K562 (cell line): ENCODE data around the gene TAAR1. TPM values are rescaled to one million over a fixed set of nuclear protein-coding genes. Genes with fewer than 3 reads are reported as not detected.
"Not testable (repeated sequence)": the region's sequence is repeated elsewhere in the genome, so short reads cannot be mapped to it uniquely, and the experiment has no call there.

Experiments
- ATAC-seq: fragments of 200-7000 bp; cut with Tn5 transposase; 3 replicates; pipeline ENCODE4 v1.9.1; 2020; ENCODE audit warnings: moderate library complexity
- BruUV-seq: library from RNA; stranded (reverse); fragments of 400-500 nt; replicated peaks from 2 replicates; lab custom pipeline; 2021; lab: Mats Ljungman, UMichigan
- CTCF ChIA-PET: fragments of 300-600 bp; formaldehyde crosslinking; extraction: SDS; loops from one replicate; lab custom pipeline; 2021; ENCODE audit warnings: low intra/inter-chr PET ratio; lab: Yijun Ruan, JAX
- POLR2A ChIA-PET: fragments of 300-600, 350-650 bp; sonication (Branson Sonifier 250); formaldehyde crosslinking; extraction: SDS; loops from one replicate; lab custom pipeline; 2021; ENCODE audit warnings: antibody characterized with exemption, inconsistent platforms; lab: Yijun Ruan, JAX
- DNase-seq, 4 experiments: peaks; one replicate each; pipeline versions ENCODE4 v3.0.0 to v3.0.0-alpha.2; 2011 to 2018; ENCODE audit warnings: low spot score in 3 of 4, mixed read lengths in 3 of 4; ENCODE audit errors: extremely low read depth in 1 of 4
- FAIRE-seq: peaks from 2 replicates; lab custom pipeline; 2011; peaks lifted over from hg19 to GRCh38; lab: Jason Lieb, UNC
- H2AFZ ChIP-seq: 2 replicates; pipeline ENCODE4 v1.6.0; 2011; ENCODE audit warnings: low read depth, low read length, control low read depth, inconsistent platforms
- H3K27ac ChIP-seq: fragments of 200-600 bp; 3 replicates; pipeline ENCODE4 v1.8.0; 2011; ENCODE audit warnings: low read depth, mild to moderate bottlenecking, control low read depth, inconsistent platforms, low read length, moderate library complexity, mixed read lengths; ENCODE audit errors: extremely low read depth
- H3K27me3 ChIP-seq, 2 experiments: fragments of 300-600 bp in 1 of 2; 2 replicates in 1 of 2; 3 replicates in 1 of 2; pipeline versions ENCODE4 v1.6.0 to v1.8.0; 2011; ENCODE audit warnings: inconsistent platforms in 2 of 2, low read length in 2 of 2, mild to moderate bottlenecking in 1 of 2, mixed read lengths in 1 of 2, moderate library complexity in 1 of 2; ENCODE audit not compliant: control insufficient read depth in 2 of 2, insufficient read depth in 2 of 2
- H3K36me3 ChIP-seq: fragments of 300-600 bp; 3 replicates; pipeline ENCODE4 v1.8.0; 2011; ENCODE audit warnings: mild to moderate bottlenecking, low read length, inconsistent platforms; ENCODE audit not compliant: control insufficient read depth, insufficient read depth
- H3K4me1 ChIP-seq, 2 experiments: fragments of 200-600 bp in 1 of 2; replicated peaks in 1 of 2; 2 replicates in 1 of 2; 3 replicates in 1 of 2; pipeline versions ENCODE4 v1.5.1 to v1.8.0; 2011; ENCODE audit warnings: inconsistent platforms in 2 of 2, low read length in 2 of 2, mild to moderate bottlenecking in 1 of 2, mixed read lengths in 1 of 2, moderate library complexity in 1 of 2; ENCODE audit not compliant: control insufficient read depth in 2 of 2, insufficient read depth in 2 of 2
- H3K4me2 ChIP-seq: 2 replicates; pipeline ENCODE4 v1.6.1; 2011; ENCODE audit warnings: low read length, control low read depth, inconsistent platforms, mixed read lengths; ENCODE audit not compliant: insufficient read depth
- H3K4me3 ChIP-seq: fragments of 200-600 bp; sonication (generic), shearing (Covaris generic); 2 replicates; pipeline ENCODE4 v1.5.1; 2016; ENCODE audit warnings: control low read depth, inconsistent platforms
- H3K79me2 ChIP-seq: fragments of 200-600 bp; 3 replicates; pipeline ENCODE4 v1.8.0; 2011; ENCODE audit warnings: low read length, inconsistent platforms; ENCODE audit not compliant: control insufficient read depth, insufficient read depth
- H3K9ac ChIP-seq, 2 experiments: 2 replicates each; pipeline versions ENCODE4 v1.6.0 to v1.6.1; 2011; ENCODE audit warnings: low read depth in 2 of 2, low read length in 2 of 2, control low read depth in 1 of 2, inconsistent platforms in 1 of 2, mild to moderate bottlenecking in 1 of 2, mixed read lengths in 1 of 2; ENCODE audit not compliant: insufficient read depth in 1 of 2
- H3K9me1 ChIP-seq: one replicate; pipeline ENCODE4 v1.6.0; 2011; ENCODE audit warnings: inconsistent platforms, mild to moderate bottlenecking, low read length, moderate library complexity; ENCODE audit not compliant: control insufficient read depth, insufficient read depth
- H3K9me3 ChIP-seq: replicated peaks from 2 replicates; pipeline ENCODE4 v1.5.1; 2011; ENCODE audit warnings: low read depth, low read length, inconsistent platforms; ENCODE audit not compliant: control insufficient read depth, insufficient read depth
- H4K20me1 ChIP-seq: replicated peaks from 2 replicates; pipeline ENCODE4 v1.6.1; 2011; ENCODE audit warnings: low read length, inconsistent platforms, mixed read lengths; ENCODE audit not compliant: control insufficient read depth, insufficient read depth
- CTCF ChIP-seq, 3 experiments: IDR thresholded peaks in 2 of 3; conservative IDR thresholded peaks in 1 of 3; 2 replicates each; pipeline ENCODE4 v1.5.1; 2011 to 2012; ENCODE audit warnings: low read length in 3 of 3, mild to moderate bottlenecking in 3 of 3, control low read depth in 2 of 3, improper control_type of control experiment in 1 of 3, inconsistent platforms in 1 of 3, low read depth in 1 of 3, mixed read lengths in 1 of 3, moderate library complexity in 1 of 3; ENCODE audit not compliant: insufficient read depth in 2 of 3
- PCBP2 ChIP-seq: fragments of 200-400 bp; formaldehyde crosslinking; IDR thresholded peaks from 2 replicates; pipeline ENCODE4 v1.6.1; 2018; ENCODE audit warnings: low read length, low read depth, mild to moderate bottlenecking, moderate library complexity; ENCODE audit not compliant: poor library complexity, severe bottlenecking
- PHB ChIP-seq: fragments of 250-450 bp; sonication (Bioruptor Pico); IDR thresholded peaks from 2 replicates; pipeline ENCODE4 v1.5.0; 2021
- WGBS: fragments of 100-300 bp; shearing (Covaris generic); methylation state at CpG from one replicate; pipeline ENCODE4 v1.1.6; 2016; ENCODE audit warnings: low coverage, mixed read lengths; ENCODE audit not compliant: insufficient coverage; ENCODE audit errors: missing lambda C conversion rate; 5-methylcytosine and 5-hydroxymethylcytosine counted together
- in situ Hi-C: fragments of 300-500 bp; cut with MboI; formaldehyde crosslinking; loops from 4 replicates; pipeline ENCODE4 v1.15.0; 2018; ENCODE audit warnings: inconsistent platforms, mixed read lengths
- intact Hi-C: fragments of 100-400 bp; cut with micrococcal nuclease; formaldehyde crosslinking; loops from 2 replicates; pipeline ENCODE4 v1.14.2; 2022
- polyA plus RNA-seq, 8 experiments: library from polyadenylated mRNA; depleted of rRNA in 4 of 8; stranded (reverse) in 5 of 8; unstranded in 3 of 8; fragments of >200 nt; fragmentation: Nextera tagmentation in 2 of 8; fragmentation: Illumina TruSeq in 1 of 8; extraction: Ambion mirVana in 2 of 8; extraction: Trizol in 1 of 8; gene quantifications; 2 replicates each; pipeline versions ENCODE4 v1.2.1 to v1.2.3, GENCODE V29; 2011 to 2014; ENCODE audit warnings: inconsistent platforms in 1 of 8, missing spikeins in 1 of 8
- total RNA-seq, 7 experiments: library from RNA; depleted of rRNA in 6 of 7; stranded (reverse); fragments of >200 nt in 6 of 7; fragmentation: Illumina TruSeq in 2 of 7; extraction: Trizol in 2 of 7; gene quantifications; 2 replicates each; pipeline versions ENCODE4 v1.2.1 to v1.2.3, GENCODE V29; 2011 to 2021; ENCODE audit warnings: low replicate concordance in 1 of 7

Gene TAAR1
- total and polyA plus RNA-seq, 9 of the 15 experiments (the other 6 are each of a cell fraction or from before 2014, with no cell fraction given): not detected

GRCh38 chr6:132600900-132601299, 58.1 kb downstream of the TAAR1 start:
- in situ Hi-C loops, H4K20me1 ChIP-seq, intact Hi-C loops, H3K27me3 ChIP-seq, H3K36me3 ChIP-seq, H3K27ac ChIP-seq, FAIRE-seq, BruUV-seq, POLR2A ChIA-PET, H3K4me2 ChIP-seq, H3K4me1 ChIP-seq, H3K9me3 ChIP-seq, H3K9ac ChIP-seq, H3K9me1 ChIP-seq: not testable (repeated sequence)
- peak; percentile 13 for TF ChIP-seq PCBP2
- TF ChIP-seq, all 486 proteins: peak for 1; not testable (repeated sequence) for 485
- H3K4me3 ChIP-seq, H2AFZ ChIP-seq, CTCF ChIA-PET, DNase-seq, ATAC-seq, H3K79me2 ChIP-seq: not testable (repeated sequence)

GRCh38 chr6:132598473-132598872, 60.5 kb downstream of the TAAR1 start:
- no peaks in the 10 kb centered on the region for H3K27me3 ChIP-seq
- FAIRE-seq (peak; percentile 15), ATAC-seq (peak; percentile 96), DNase-seq (peak; percentile 13 to 29 (median 18))
- BruUV-seq: no TSS peak
- WGBS: 0% methylated on average over 3 of the region's 3 CpGs
- intact Hi-C loops: no loop called here
- in situ Hi-C loops: no loop called here
- no peak overlapping the region for H3K4me2 ChIP-seq
- ChIA-PET CTCF (no interaction called here), POLR2A (interaction anchor here (1.2 kb wide), 1 partner anchor 15 kb away, joined by 3 read pairs; no protein-coding TSS in a partner anchor)
- H3K4me1 ChIP-seq: no peaks in the 10 kb centered on the region
- TF ChIP-seq CTCF (IDR thresholded peaks at IDR 0.05 in 2 of 3, conservative IDR thresholded peaks at IDR 0.05 in 1 of 3; ENCODE audit: insufficient read depth in 2 of 3, low read depth in 1 of 3, low read length in 3 of 3) (peak; percentile 31 to 57 (median 37); a peak in 4 of 6 replicates), PHB (CRISPR knock-in tag) (no peak)
- H3K9me1 ChIP-seq: no peaks in the 10 kb centered on the region
- H3K79me2 ChIP-seq: no peaks in the 10 kb centered on the region
- no peaks in the 10 kb centered on the region for H3K9me3 ChIP-seq
- H3K9ac ChIP-seq: no peak overlapping the region
- H3K36me3 ChIP-seq: no peaks in the 10 kb centered on the region
- H2AFZ ChIP-seq: no peak overlapping the region
- no peak overlapping the region for H3K4me3 ChIP-seq
- no peaks in the 10 kb centered on the region for H4K20me1 ChIP-seq
- H3K27ac ChIP-seq: no peak overlapping the region
